HL-60 (cell line): Measurements from ENCODE around the gene FMN1.

ENCODE experiments used
- DNase-seq, 2 experiments: peaks; one replicate each; pipeline ENCODE4 v3.0.0-alpha.2; 2010 to 2020; ENCODE audit warnings: low read depth in 1 of 2, low spot score in 1 of 2
- H3K27ac ChIP-seq: fragments of 250-450 bp; sonication (Bioruptor Pico); replicated peaks from 2 replicates; pipeline ENCODE4 v1.5.1; 2020; ENCODE audit warnings: mild to moderate bottlenecking, moderate library complexity
- H3K27me3 ChIP-seq: fragments of 250-450 bp; sonication (Bioruptor Pico); 2 replicates; pipeline ENCODE4 v1.5.1; 2021; ENCODE audit warnings: mild to moderate bottlenecking, moderate library complexity; ENCODE audit not compliant: insufficient read depth, poor library complexity, severe bottlenecking
- H3K4me3 ChIP-seq: replicated peaks from 2 replicates; pipeline ENCODE4 v1.5.1; 2011; ENCODE audit warnings: mild to moderate bottlenecking, control low read depth, low read length; ENCODE audit not compliant: insufficient read depth
- CTCF ChIP-seq: IDR thresholded peaks from one replicate; pipeline ENCODE4 v1.5.1; 2011; ENCODE audit warnings: low read length, control low read depth, inconsistent platforms; ENCODE audit not compliant: insufficient read depth
- GABPA ChIP-seq: IDR thresholded peaks from 2 replicates; pipeline ENCODE4 v1.6.1; 2012; ENCODE audit warnings: low read depth
- POLR2AphosphoS5 ChIP-seq: IDR thresholded peaks from 2 replicates; pipeline ENCODE4 v1.6.1; 2012; ENCODE audit warnings: low read depth
- REST ChIP-seq: IDR thresholded peaks from 2 replicates; pipeline ENCODE4 v1.6.1; 2012; ENCODE audit warnings: low read depth; ENCODE audit not compliant: insufficient replicate concordance
- SPI1 ChIP-seq: IDR thresholded peaks from 2 replicates; pipeline ENCODE4 v1.6.1; 2012; ENCODE audit warnings: low read depth, mild to moderate bottlenecking, borderline replicate concordance

FMN1 gene

GRCh38 chr15:32956711-32957110, 237.8 kb downstream of the FMN1 start:
- Histone ChIP-seq H3K27me3 (no peaks in the 10 kb centered on the region), H3K4me3 (no peak overlapping the region), H3K27ac (no peak overlapping the region)
- no peak for DNase-seq
- TF ChIP-seq POLR2AphosphoS5 = no peak
- no peak for TF ChIP-seq GABPA
- no peak for TF ChIP-seq REST
- no peak for TF ChIP-seq SPI1
- TF ChIP-seq CTCF = no peak

GRCh38 chr15:32956006-32956405, 238.5 kb downstream of the FMN1 start:
- TF ChIP-seq REST (no peak), POLR2AphosphoS5 (no peak), SPI1 (no peak), GABPA (no peak), CTCF (peak; percentile 28)
- H3K4me3 ChIP-seq = no peak overlapping the region
- DNase-seq = no peak
- no peaks in the 10 kb centered on the region for H3K27me3 ChIP-seq
- no peak overlapping the region for H3K27ac ChIP-seq

- H3K27ac ChIP-seq = no peak overlapping the region
- no peaks in the 10 kb centered on the region for H3K27me3 ChIP-seq
- no peak for TF ChIP-seq POLR2AphosphoS5
- TF ChIP-seq REST = no peak
- TF ChIP-seq CTCF = no peak
- TF ChIP-seq GABPA = no peak
- no peak overlapping the region for H3K4me3 ChIP-seq
- no peak for DNase-seq
Measured at GRCh38 chr15:32953533-32953910, 241.0 kb downstream of the FMN1 start.
